ENCODE data around the gene TTC9C.
"Not testable (repeated sequence)": the region's sequence is repeated elsewhere in the genome, so short reads cannot be mapped to it uniquely, and the experiment has no call there.

Gene TTC9C

GRCh38 chr11:62687508-62688396 lies 40.5 kb upstream of the TTC9C start:
- Histone ChIP-seq H3K36me3 (ENCODE audit: control insufficient read depth in 1 of 2, insufficient read depth in 2 of 2, low read length in 2 of 2) (peaks cover 29 to 30% of the 10 kb centered on the region in 2 experiments), H3K14ac (ENCODE audit: low read length) (no peak overlapping the region), H3K27ac (ENCODE audit: low read depth, low read length) (no peak overlapping the region), H3K27me3 (ENCODE audit: insufficient read depth, low read length) (no peaks in the 10 kb centered on the region), H4K91ac (ENCODE audit: low read depth, low read length) (no peak overlapping the region), H3K79me2 (ENCODE audit: control insufficient read depth, insufficient read depth, low read length, poor library complexity) (no peaks in the 10 kb centered on the region), H3K4me2 (ENCODE audit: low read length) (no peak overlapping the region), H4K12ac (ENCODE audit: low read depth, low read length) (no peak overlapping the region), H3K4me1 (ENCODE audit: control insufficient read depth in 1 of 2, insufficient read depth in 2 of 2, low read length in 2 of 2) (no peaks in the 10 kb centered on the region), H3K4ac (ENCODE audit: low read depth, low read length) (no peak overlapping the region), H2BK12ac (ENCODE audit: low read length) (no peak overlapping the region), H3K79me1 (ENCODE audit: low read length) (no peaks in the 10 kb centered on the region), H3K4me3 (ENCODE audit: low read depth, low read length) (no peak overlapping the region), H3K9ac (ENCODE audit: low read length) (no peak overlapping the region), H3K9me3 (ENCODE audit: insufficient read depth, low read depth, low read length) (no peaks in the 10 kb centered on the region), H3K23ac (ENCODE audit: low read length) (no peak overlapping the region), H2BK5ac (ENCODE audit: low read depth, low read length, poor library complexity) (no peak overlapping the region), H4K8ac (ENCODE audit: low read depth, low read length) (no peak overlapping the region), H2BK120ac (ENCODE audit: insufficient read depth, low read length, poor library complexity) (no peak overlapping the region), H3K18ac (ENCODE audit: low read length) (no peak overlapping the region), H2AFZ (ENCODE audit: insufficient read depth, low read length, poor library complexity) (no peak overlapping the region), H2AK5ac (ENCODE audit: low read length) (no peak overlapping the region)
- 100% methylated on average over 1 of the region's 74 CpGs for WGBS (ENCODE audit: extremely low coverage, insufficient coverage, insufficient read length)
- no peak for DNase-seq

GRCh38 chr11:62688491-62688890 lies 39.8 kb upstream of the TTC9C start:
- DNase-seq = no peak
- Histone ChIP-seq H2AFZ (ENCODE audit: insufficient read depth, low read length, poor library complexity) (no peak overlapping the region), H3K9ac (ENCODE audit: low read length) (no peak overlapping the region), H3K79me1 (ENCODE audit: low read length) (no peaks in the 10 kb centered on the region), H4K12ac (ENCODE audit: low read depth, low read length) (no peak overlapping the region), H3K14ac (ENCODE audit: low read length) (no peak overlapping the region), H3K79me2 (ENCODE audit: control insufficient read depth, insufficient read depth, low read length, poor library complexity) (no peaks in the 10 kb centered on the region), H3K27ac (ENCODE audit: low read depth, low read length) (no peak overlapping the region), H3K4me1 (ENCODE audit: control insufficient read depth in 1 of 2, insufficient read depth in 2 of 2, low read length in 2 of 2) (no peaks in the 10 kb centered on the region), H2AK5ac (ENCODE audit: low read length) (no peak overlapping the region), H4K91ac (ENCODE audit: low read depth, low read length) (no peak overlapping the region), H3K9me3 (ENCODE audit: insufficient read depth, low read depth, low read length) (no peaks in the 10 kb centered on the region), H2BK120ac (ENCODE audit: insufficient read depth, low read length, poor library complexity) (no peak overlapping the region), H3K27me3 (ENCODE audit: insufficient read depth, low read length) (no peaks in the 10 kb centered on the region), H3K4me3 (ENCODE audit: low read depth, low read length) (no peak overlapping the region), H3K4ac (ENCODE audit: low read depth, low read length) (no peak overlapping the region), H2BK5ac (ENCODE audit: low read depth, low read length, poor library complexity) (no peak overlapping the region), H3K18ac (ENCODE audit: low read length) (no peak overlapping the region), H4K8ac (ENCODE audit: low read depth, low read length) (no peak overlapping the region), H3K23ac (ENCODE audit: low read length) (no peak overlapping the region), H2BK12ac (ENCODE audit: low read length) (no peak overlapping the region), H3K4me2 (ENCODE audit: low read length) (no peak overlapping the region), H3K36me3 (ENCODE audit: control insufficient read depth in 1 of 2, insufficient read depth in 2 of 2, low read length in 2 of 2) (peaks cover 34 to 36% of the 10 kb centered on the region in 2 experiments)
- no CpG with 5 or more reads among the region's 1 CpG for WGBS (ENCODE audit: extremely low coverage, insufficient coverage, insufficient read length)

GRCh38 chr11:62689421-62690183 lies 38.7 kb upstream of the TTC9C start, which contains the start of gene LRRN4CL:
Gene LRRN4CL, minus strand, starts transcription at chr11:62689530. Its CDS starts 1,022 bp downstream, at chr11:62688508.
- no peak within 1 kb of the TSS for H3K4me3 ChIP-seq (ENCODE audit: low read depth, low read length)
- no peaks in the 10 kb centered on the region for H3K79me2 ChIP-seq (ENCODE audit: control insufficient read depth, insufficient read depth, low read length, poor library complexity)
- no peak within 1 kb of the TSS for H3K14ac ChIP-seq (ENCODE audit: low read length)
- H3K23ac ChIP-seq (ENCODE audit: low read length) = no peak within 1 kb of the TSS
- H3K9me3 ChIP-seq (ENCODE audit: insufficient read depth, low read depth, low read length) = no peaks in the 10 kb centered on the region
- no peak within 1 kb of the TSS for H2BK120ac ChIP-seq (ENCODE audit: insufficient read depth, low read length, poor library complexity)
- H3K4me2 ChIP-seq (ENCODE audit: low read length) = no peak within 1 kb of the TSS
- no peak within 1 kb of the TSS for H3K4ac ChIP-seq (ENCODE audit: low read depth, low read length)
- H3K4me1 ChIP-seq (ENCODE audit: control insufficient read depth in 1 of 2, insufficient read depth in 2 of 2, low read length in 2 of 2) = no peaks in the 10 kb centered on the region
- no peak within 1 kb of the TSS for H4K8ac ChIP-seq (ENCODE audit: low read depth, low read length)
- no peak within 1 kb of the TSS for H2BK5ac ChIP-seq (ENCODE audit: low read depth, low read length, poor library complexity)
- no peak within 1 kb of the TSS for H3K27ac ChIP-seq (ENCODE audit: low read depth, low read length)
- H2BK12ac ChIP-seq (ENCODE audit: low read length) = no peak within 1 kb of the TSS
- WGBS (ENCODE audit: extremely low coverage, insufficient coverage, insufficient read length) = no CpG with 5 or more reads among the region's 11 CpGs
- DNase-seq = no peak
- H4K91ac ChIP-seq (ENCODE audit: low read depth, low read length) = no peak within 1 kb of the TSS
- no peak within 1 kb of the TSS for H2AFZ ChIP-seq (ENCODE audit: insufficient read depth, low read length, poor library complexity)
- H4K12ac ChIP-seq (ENCODE audit: low read depth, low read length) = no peak within 1 kb of the TSS
- peaks cover 40 to 43% of the 10 kb centered on the region in 2 experiments for H3K36me3 ChIP-seq (ENCODE audit: control insufficient read depth in 1 of 2, insufficient read depth in 2 of 2, low read length in 2 of 2)
- H3K27me3 ChIP-seq (ENCODE audit: insufficient read depth, low read length) = no peaks in the 10 kb centered on the region
- H3K79me1 ChIP-seq (ENCODE audit: low read length) = no peaks in the 10 kb centered on the region
- H3K9ac ChIP-seq (ENCODE audit: low read length) = no peak within 1 kb of the TSS
- no peak within 1 kb of the TSS for H2AK5ac ChIP-seq (ENCODE audit: low read length)
- no peak within 1 kb of the TSS for H3K18ac ChIP-seq (ENCODE audit: low read length)

- not testable (repeated sequence) for H3K4me3 ChIP-seq (ENCODE audit: low read depth, low read length); H2AK5ac ChIP-seq (ENCODE audit: low read length); H2AFZ ChIP-seq (ENCODE audit: insufficient read depth, low read length, poor library complexity); H4K91ac ChIP-seq (ENCODE audit: low read depth, low read length); H4K8ac ChIP-seq (ENCODE audit: low read depth, low read length); H3K14ac ChIP-seq (ENCODE audit: low read length); H3K4me2 ChIP-seq (ENCODE audit: low read length); H3K27me3 ChIP-seq (ENCODE audit: insufficient read depth, low read length); H3K4me1 ChIP-seq (ENCODE audit: control insufficient read depth in 1 of 2, insufficient read depth in 2 of 2, low read length in 2 of 2); DNase-seq; H3K79me1 ChIP-seq (ENCODE audit: low read length); H3K23ac ChIP-seq (ENCODE audit: low read length); H2BK120ac ChIP-seq (ENCODE audit: insufficient read depth, low read length, poor library complexity); H4K12ac ChIP-seq (ENCODE audit: low read depth, low read length); H3K4ac ChIP-seq (ENCODE audit: low read depth, low read length); H3K27ac ChIP-seq (ENCODE audit: low read depth, low read length); H3K9me3 ChIP-seq (ENCODE audit: insufficient read depth, low read depth, low read length); H2BK5ac ChIP-seq (ENCODE audit: low read depth, low read length, poor library complexity); H3K79me2 ChIP-seq (ENCODE audit: control insufficient read depth, insufficient read depth, low read length, poor library complexity); H3K18ac ChIP-seq (ENCODE audit: low read length); H2BK12ac ChIP-seq (ENCODE audit: low read length); H3K9ac ChIP-seq (ENCODE audit: low read length)
- peaks cover 40 to 44% of the 10 kb centered on the region in 2 experiments for H3K36me3 ChIP-seq (ENCODE audit: control insufficient read depth in 1 of 2, insufficient read depth in 2 of 2, low read length in 2 of 2)
- WGBS (ENCODE audit: extremely low coverage, insufficient coverage, insufficient read length) = no CpG with 5 or more reads among the region's 4 CpGs
These were observed 34.7 kb upstream of the TTC9C start for GRCh38 chr11:62693624-62694023.
